K562 (cell line): ENCODE results near the gene ROBO1. TPM values are rescaled to one million over a fixed set of nuclear protein-coding genes. Genes with fewer than 3 reads are reported as not detected.

ENCODE experiments used
- ATAC-seq: fragments of 200-7000 bp; cut with Tn5 transposase; 3 replicates; pipeline ENCODE4 v1.9.1; 2020; ENCODE audit warnings: moderate library complexity
- BruUV-seq: library from RNA; stranded (reverse); fragments of 400-500 nt; replicated peaks from 2 replicates; lab custom pipeline; 2021; lab: Mats Ljungman, UMichigan
- CTCF ChIA-PET: fragments of 300-600 bp; formaldehyde crosslinking; extraction: SDS; loops from one replicate; lab custom pipeline; 2021; ENCODE audit warnings: low intra/inter-chr PET ratio; lab: Yijun Ruan, JAX
- POLR2A ChIA-PET: fragments of 300-600, 350-650 bp; sonication (Branson Sonifier 250); formaldehyde crosslinking; extraction: SDS; loops from one replicate; lab custom pipeline; 2021; ENCODE audit warnings: antibody characterized with exemption, inconsistent platforms; lab: Yijun Ruan, JAX
- DNase-seq, 4 experiments: peaks; one replicate each; pipeline versions ENCODE4 v3.0.0 to v3.0.0-alpha.2; 2011 to 2018; ENCODE audit warnings: low spot score in 3 of 4, mixed read lengths in 3 of 4; ENCODE audit errors: extremely low read depth in 1 of 4
- FAIRE-seq: peaks from 2 replicates; lab custom pipeline; 2011; peaks lifted over from hg19 to GRCh38; lab: Jason Lieb, UNC
- H2AFZ ChIP-seq: 2 replicates; pipeline ENCODE4 v1.6.0; 2011; ENCODE audit warnings: low read depth, low read length, control low read depth, inconsistent platforms
- H3K27ac ChIP-seq: fragments of 200-600 bp; 3 replicates; pipeline ENCODE4 v1.8.0; 2011; ENCODE audit warnings: low read depth, mild to moderate bottlenecking, control low read depth, inconsistent platforms, low read length, moderate library complexity, mixed read lengths; ENCODE audit errors: extremely low read depth
- H3K27me3 ChIP-seq, 2 experiments: fragments of 300-600 bp in 1 of 2; 2 replicates in 1 of 2; 3 replicates in 1 of 2; pipeline versions ENCODE4 v1.6.0 to v1.8.0; 2011; ENCODE audit warnings: inconsistent platforms in 2 of 2, low read length in 2 of 2, mild to moderate bottlenecking in 1 of 2, mixed read lengths in 1 of 2, moderate library complexity in 1 of 2; ENCODE audit not compliant: control insufficient read depth in 2 of 2, insufficient read depth in 2 of 2
- H3K36me3 ChIP-seq: fragments of 300-600 bp; 3 replicates; pipeline ENCODE4 v1.8.0; 2011; ENCODE audit warnings: mild to moderate bottlenecking, low read length, inconsistent platforms; ENCODE audit not compliant: control insufficient read depth, insufficient read depth
- H3K4me1 ChIP-seq, 2 experiments: fragments of 200-600 bp in 1 of 2; replicated peaks in 1 of 2; 2 replicates in 1 of 2; 3 replicates in 1 of 2; pipeline versions ENCODE4 v1.5.1 to v1.8.0; 2011; ENCODE audit warnings: inconsistent platforms in 2 of 2, low read length in 2 of 2, mild to moderate bottlenecking in 1 of 2, mixed read lengths in 1 of 2, moderate library complexity in 1 of 2; ENCODE audit not compliant: control insufficient read depth in 2 of 2, insufficient read depth in 2 of 2
- H3K4me2 ChIP-seq: 2 replicates; pipeline ENCODE4 v1.6.1; 2011; ENCODE audit warnings: low read length, control low read depth, inconsistent platforms, mixed read lengths; ENCODE audit not compliant: insufficient read depth
- H3K4me3 ChIP-seq: fragments of 200-600 bp; sonication (generic), shearing (Covaris generic); 2 replicates; pipeline ENCODE4 v1.5.1; 2016; ENCODE audit warnings: control low read depth, inconsistent platforms
- H3K79me2 ChIP-seq: fragments of 200-600 bp; 3 replicates; pipeline ENCODE4 v1.8.0; 2011; ENCODE audit warnings: low read length, inconsistent platforms; ENCODE audit not compliant: control insufficient read depth, insufficient read depth
- H3K9ac ChIP-seq, 2 experiments: 2 replicates each; pipeline versions ENCODE4 v1.6.0 to v1.6.1; 2011; ENCODE audit warnings: low read depth in 2 of 2, low read length in 2 of 2, control low read depth in 1 of 2, inconsistent platforms in 1 of 2, mild to moderate bottlenecking in 1 of 2, mixed read lengths in 1 of 2; ENCODE audit not compliant: insufficient read depth in 1 of 2
- H3K9me1 ChIP-seq: one replicate; pipeline ENCODE4 v1.6.0; 2011; ENCODE audit warnings: inconsistent platforms, mild to moderate bottlenecking, low read length, moderate library complexity; ENCODE audit not compliant: control insufficient read depth, insufficient read depth
- H3K9me3 ChIP-seq: replicated peaks from 2 replicates; pipeline ENCODE4 v1.5.1; 2011; ENCODE audit warnings: low read depth, low read length, inconsistent platforms; ENCODE audit not compliant: control insufficient read depth, insufficient read depth
- H4K20me1 ChIP-seq: replicated peaks from 2 replicates; pipeline ENCODE4 v1.6.1; 2011; ENCODE audit warnings: low read length, inconsistent platforms, mixed read lengths; ENCODE audit not compliant: control insufficient read depth, insufficient read depth
- C11orf30 ChIP-seq: fragments of 450-650 bp; IDR thresholded peaks from 2 replicates; pipeline ENCODE4 v1.6.1; 2016; ENCODE audit warnings: low read depth, mild to moderate bottlenecking
- WGBS: fragments of 100-300 bp; shearing (Covaris generic); methylation state at CpG from one replicate; pipeline ENCODE4 v1.1.6; 2016; ENCODE audit warnings: low coverage, mixed read lengths; ENCODE audit not compliant: insufficient coverage; ENCODE audit errors: missing lambda C conversion rate; 5-methylcytosine and 5-hydroxymethylcytosine counted together
- in situ Hi-C: fragments of 300-500 bp; cut with MboI; formaldehyde crosslinking; loops from 4 replicates; pipeline ENCODE4 v1.15.0; 2018; ENCODE audit warnings: inconsistent platforms, mixed read lengths
- intact Hi-C: fragments of 100-400 bp; cut with micrococcal nuclease; formaldehyde crosslinking; loops from 2 replicates; pipeline ENCODE4 v1.14.2; 2022
- polyA plus RNA-seq, 8 experiments: library from polyadenylated mRNA; depleted of rRNA in 4 of 8; stranded (reverse) in 5 of 8; unstranded in 3 of 8; fragments of >200 nt; fragmentation: Nextera tagmentation in 2 of 8; fragmentation: Illumina TruSeq in 1 of 8; extraction: Ambion mirVana in 2 of 8; extraction: Trizol in 1 of 8; gene quantifications; 2 replicates each; pipeline versions ENCODE4 v1.2.1 to v1.2.3, GENCODE V29; 2011 to 2014; ENCODE audit warnings: inconsistent platforms in 1 of 8, missing spikeins in 1 of 8
- total RNA-seq, 7 experiments: library from RNA; depleted of rRNA in 6 of 7; stranded (reverse); fragments of >200 nt in 6 of 7; fragmentation: Illumina TruSeq in 2 of 7; extraction: Trizol in 2 of 7; gene quantifications; 2 replicates each; pipeline versions ENCODE4 v1.2.1 to v1.2.3, GENCODE V29; 2011 to 2021; ENCODE audit warnings: low replicate concordance in 1 of 7
- TF ChIP-seq, protein P1 (sequence below): sonication (generic); formaldehyde crosslinking; IDR thresholded peaks from 2 replicates; pipeline ENCODE4 v1.8.1; 2023; ENCODE audit warnings: mild to moderate bottlenecking, missing genetic modification reagents
- TF ChIP-seq, protein P2 (sequence below): fragments of 250-450 bp; sonication (Bioruptor Pico); IDR thresholded peaks from 2 replicates; pipeline ENCODE4 v1.5.1; 2021; ENCODE audit warnings: mild to moderate bottlenecking
- TF ChIP-seq, protein P3 (sequence below): fragments of 450-650 bp; formaldehyde crosslinking; IDR thresholded peaks from 2 replicates; pipeline ENCODE4 v1.4.0; 2022; ENCODE audit warnings: missing genetic modification characterization
- TF ChIP-seq, protein P4 (sequence below): fragments of 450-650 bp; IDR thresholded peaks from 2 replicates; pipeline ENCODE4 v1.6.1; 2016; ENCODE audit warnings: mild to moderate bottlenecking, moderate library complexity

ROBO1 gene
- total and polyA plus RNA-seq, 9 of the 15 experiments (the other 6 are each of a cell fraction or from before 2014, with no cell fraction given) = 0.01 to 0.53 (median 0.17) TPM; not detected in 5

DNA sequence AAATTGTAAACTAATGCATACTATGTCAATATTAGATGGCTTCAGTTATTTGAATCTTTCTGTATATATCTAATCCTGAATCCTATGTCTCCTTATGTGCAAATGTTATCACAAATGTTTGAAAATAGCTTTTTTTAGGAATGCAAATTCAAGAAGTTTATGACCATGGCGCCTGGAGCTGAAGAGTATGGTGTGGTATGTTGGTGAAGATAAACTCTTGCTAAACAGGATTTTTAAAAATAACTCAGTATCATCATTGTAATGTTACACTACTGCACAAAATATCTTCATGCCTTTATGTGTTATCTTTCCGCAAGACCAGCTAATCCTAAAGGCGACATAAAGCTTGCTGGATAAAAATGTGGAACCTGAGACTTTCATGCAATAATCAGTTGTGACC is 382.6 kb downstream of the ROBO1 start:
- H3K27ac ChIP-seq = no peak overlapping the region
- no peak overlapping the region for H3K4me3 ChIP-seq
- H3K27me3 ChIP-seq = no peaks in the 10 kb centered on the region
- 0% methylated on average over 3 of the region's 3 CpGs for WGBS
- DNase-seq (no peak), FAIRE-seq (no peak), ATAC-seq (no peak)
- ChIA-PET CTCF (no interaction called here), POLR2A (no interaction called here)
- intact Hi-C loops (no loop called here), in situ Hi-C loops (no loop called here)
- no peaks in the 10 kb centered on the region for H3K36me3 ChIP-seq
- BruUV-seq = no TSS peak
- H3K9me1 ChIP-seq = no peaks in the 10 kb centered on the region
- no peak overlapping the region for H2AFZ ChIP-seq
- H3K9ac ChIP-seq = no peak overlapping the region
- H3K79me2 ChIP-seq = no peaks in the 10 kb centered on the region
- H3K4me2 ChIP-seq = no peak overlapping the region
- no peaks in the 10 kb centered on the region for H3K4me1 ChIP-seq
- H4K20me1 ChIP-seq = no peaks in the 10 kb centered on the region
- no peaks in the 10 kb centered on the region for H3K9me3 ChIP-seq
- TF ChIP-seq, protein P1, sequence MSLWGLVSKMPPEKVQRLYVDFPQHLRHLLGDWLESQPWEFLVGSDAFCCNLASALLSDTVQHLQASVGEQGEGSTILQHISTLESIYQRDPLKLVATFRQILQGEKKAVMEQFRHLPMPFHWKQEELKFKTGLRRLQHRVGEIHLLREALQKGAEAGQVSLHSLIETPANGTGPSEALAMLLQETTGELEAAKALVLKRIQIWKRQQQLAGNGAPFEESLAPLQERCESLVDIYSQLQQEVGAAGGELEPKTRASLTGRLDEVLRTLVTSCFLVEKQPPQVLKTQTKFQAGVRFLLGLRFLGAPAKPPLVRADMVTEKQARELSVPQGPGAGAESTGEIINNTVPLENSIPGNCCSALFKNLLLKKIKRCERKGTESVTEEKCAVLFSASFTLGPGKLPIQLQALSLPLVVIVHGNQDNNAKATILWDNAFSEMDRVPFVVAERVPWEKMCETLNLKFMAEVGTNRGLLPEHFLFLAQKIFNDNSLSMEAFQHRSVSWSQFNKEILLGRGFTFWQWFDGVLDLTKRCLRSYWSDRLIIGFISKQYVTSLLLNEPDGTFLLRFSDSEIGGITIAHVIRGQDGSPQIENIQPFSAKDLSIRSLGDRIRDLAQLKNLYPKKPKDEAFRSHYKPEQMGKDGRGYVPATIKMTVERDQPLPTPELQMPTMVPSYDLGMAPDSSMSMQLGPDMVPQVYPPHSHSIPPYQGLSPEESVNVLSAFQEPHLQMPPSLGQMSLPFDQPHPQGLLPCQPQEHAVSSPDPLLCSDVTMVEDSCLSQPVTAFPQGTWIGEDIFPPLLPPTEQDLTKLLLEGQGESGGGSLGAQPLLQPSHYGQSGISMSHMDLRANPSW (CRISPR knock-in tag) = no peak
- TF ChIP-seq, protein P2, sequence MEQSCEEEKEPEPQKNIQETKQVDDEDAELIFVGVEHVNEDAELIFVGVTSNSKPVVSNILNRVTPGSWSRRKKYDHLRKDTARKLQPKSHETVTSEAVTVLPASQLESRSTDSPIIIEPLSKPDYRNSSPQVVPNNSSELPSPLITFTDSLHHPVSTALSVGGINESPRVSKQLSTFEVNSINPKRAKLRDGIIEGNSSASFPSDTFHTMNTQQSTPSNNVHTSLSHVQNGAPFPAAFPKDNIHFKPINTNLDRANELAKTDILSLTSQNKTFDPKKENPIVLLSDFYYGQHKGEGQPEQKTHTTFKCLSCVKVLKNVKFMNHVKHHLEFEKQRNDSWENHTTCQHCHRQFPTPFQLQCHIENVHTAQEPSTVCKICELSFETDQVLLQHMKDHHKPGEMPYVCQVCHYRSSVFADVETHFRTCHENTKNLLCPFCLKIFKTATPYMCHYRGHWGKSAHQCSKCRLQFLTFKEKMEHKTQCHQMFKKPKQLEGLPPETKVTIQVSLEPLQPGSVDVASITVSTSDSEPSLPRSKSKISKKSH (CRISPR knock-in tag) = no peak
- TF ChIP-seq, protein P3, sequence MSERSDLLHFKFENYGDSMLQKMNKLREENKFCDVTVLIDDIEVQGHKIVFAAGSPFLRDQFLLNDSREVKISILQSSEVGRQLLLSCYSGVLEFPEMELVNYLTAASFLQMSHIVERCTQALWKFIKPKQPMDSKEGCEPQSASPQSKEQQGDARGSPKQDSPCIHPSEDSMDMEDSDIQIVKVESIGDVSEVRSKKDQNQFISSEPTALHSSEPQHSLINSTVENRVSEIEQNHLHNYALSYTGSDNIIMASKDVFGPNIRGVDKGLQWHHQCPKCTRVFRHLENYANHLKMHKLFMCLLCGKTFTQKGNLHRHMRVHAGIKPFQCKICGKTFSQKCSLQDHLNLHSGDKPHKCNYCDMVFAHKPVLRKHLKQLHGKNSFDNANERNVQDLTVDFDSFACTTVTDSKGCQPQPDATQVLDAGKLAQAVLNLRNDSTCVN (CRISPR knock-in tag) = no peak
- TF ChIP-seq, protein P4, sequence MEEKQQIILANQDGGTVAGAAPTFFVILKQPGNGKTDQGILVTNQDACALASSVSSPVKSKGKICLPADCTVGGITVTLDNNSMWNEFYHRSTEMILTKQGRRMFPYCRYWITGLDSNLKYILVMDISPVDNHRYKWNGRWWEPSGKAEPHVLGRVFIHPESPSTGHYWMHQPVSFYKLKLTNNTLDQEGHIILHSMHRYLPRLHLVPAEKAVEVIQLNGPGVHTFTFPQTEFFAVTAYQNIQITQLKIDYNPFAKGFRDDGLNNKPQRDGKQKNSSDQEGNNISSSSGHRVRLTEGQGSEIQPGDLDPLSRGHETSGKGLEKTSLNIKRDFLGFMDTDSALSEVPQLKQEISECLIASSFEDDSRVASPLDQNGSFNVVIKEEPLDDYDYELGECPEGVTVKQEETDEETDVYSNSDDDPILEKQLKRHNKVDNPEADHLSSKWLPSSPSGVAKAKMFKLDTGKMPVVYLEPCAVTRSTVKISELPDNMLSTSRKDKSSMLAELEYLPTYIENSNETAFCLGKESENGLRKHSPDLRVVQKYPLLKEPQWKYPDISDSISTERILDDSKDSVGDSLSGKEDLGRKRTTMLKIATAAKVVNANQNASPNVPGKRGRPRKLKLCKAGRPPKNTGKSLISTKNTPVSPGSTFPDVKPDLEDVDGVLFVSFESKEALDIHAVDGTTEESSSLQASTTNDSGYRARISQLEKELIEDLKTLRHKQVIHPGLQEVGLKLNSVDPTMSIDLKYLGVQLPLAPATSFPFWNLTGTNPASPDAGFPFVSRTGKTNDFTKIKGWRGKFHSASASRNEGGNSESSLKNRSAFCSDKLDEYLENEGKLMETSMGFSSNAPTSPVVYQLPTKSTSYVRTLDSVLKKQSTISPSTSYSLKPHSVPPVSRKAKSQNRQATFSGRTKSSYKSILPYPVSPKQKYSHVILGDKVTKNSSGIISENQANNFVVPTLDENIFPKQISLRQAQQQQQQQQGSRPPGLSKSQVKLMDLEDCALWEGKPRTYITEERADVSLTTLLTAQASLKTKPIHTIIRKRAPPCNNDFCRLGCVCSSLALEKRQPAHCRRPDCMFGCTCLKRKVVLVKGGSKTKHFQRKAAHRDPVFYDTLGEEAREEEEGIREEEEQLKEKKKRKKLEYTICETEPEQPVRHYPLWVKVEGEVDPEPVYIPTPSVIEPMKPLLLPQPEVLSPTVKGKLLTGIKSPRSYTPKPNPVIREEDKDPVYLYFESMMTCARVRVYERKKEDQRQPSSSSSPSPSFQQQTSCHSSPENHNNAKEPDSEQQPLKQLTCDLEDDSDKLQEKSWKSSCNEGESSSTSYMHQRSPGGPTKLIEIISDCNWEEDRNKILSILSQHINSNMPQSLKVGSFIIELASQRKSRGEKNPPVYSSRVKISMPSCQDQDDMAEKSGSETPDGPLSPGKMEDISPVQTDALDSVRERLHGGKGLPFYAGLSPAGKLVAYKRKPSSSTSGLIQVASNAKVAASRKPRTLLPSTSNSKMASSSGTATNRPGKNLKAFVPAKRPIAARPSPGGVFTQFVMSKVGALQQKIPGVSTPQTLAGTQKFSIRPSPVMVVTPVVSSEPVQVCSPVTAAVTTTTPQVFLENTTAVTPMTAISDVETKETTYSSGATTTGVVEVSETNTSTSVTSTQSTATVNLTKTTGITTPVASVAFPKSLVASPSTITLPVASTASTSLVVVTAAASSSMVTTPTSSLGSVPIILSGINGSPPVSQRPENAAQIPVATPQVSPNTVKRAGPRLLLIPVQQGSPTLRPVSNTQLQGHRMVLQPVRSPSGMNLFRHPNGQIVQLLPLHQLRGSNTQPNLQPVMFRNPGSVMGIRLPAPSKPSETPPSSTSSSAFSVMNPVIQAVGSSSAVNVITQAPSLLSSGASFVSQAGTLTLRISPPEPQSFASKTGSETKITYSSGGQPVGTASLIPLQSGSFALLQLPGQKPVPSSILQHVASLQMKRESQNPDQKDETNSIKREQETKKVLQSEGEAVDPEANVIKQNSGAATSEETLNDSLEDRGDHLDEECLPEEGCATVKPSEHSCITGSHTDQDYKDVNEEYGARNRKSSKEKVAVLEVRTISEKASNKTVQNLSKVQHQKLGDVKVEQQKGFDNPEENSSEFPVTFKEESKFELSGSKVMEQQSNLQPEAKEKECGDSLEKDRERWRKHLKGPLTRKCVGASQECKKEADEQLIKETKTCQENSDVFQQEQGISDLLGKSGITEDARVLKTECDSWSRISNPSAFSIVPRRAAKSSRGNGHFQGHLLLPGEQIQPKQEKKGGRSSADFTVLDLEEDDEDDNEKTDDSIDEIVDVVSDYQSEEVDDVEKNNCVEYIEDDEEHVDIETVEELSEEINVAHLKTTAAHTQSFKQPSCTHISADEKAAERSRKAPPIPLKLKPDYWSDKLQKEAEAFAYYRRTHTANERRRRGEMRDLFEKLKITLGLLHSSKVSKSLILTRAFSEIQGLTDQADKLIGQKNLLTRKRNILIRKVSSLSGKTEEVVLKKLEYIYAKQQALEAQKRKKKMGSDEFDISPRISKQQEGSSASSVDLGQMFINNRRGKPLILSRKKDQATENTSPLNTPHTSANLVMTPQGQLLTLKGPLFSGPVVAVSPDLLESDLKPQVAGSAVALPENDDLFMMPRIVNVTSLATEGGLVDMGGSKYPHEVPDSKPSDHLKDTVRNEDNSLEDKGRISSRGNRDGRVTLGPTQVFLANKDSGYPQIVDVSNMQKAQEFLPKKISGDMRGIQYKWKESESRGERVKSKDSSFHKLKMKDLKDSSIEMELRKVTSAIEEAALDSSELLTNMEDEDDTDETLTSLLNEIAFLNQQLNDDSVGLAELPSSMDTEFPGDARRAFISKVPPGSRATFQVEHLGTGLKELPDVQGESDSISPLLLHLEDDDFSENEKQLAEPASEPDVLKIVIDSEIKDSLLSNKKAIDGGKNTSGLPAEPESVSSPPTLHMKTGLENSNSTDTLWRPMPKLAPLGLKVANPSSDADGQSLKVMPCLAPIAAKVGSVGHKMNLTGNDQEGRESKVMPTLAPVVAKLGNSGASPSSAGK = no peak
- TF ChIP-seq C11orf30 = no peak
